ENCODE results near the gene TBC1D10B. TPM values are rescaled to one million over a fixed set of nuclear protein-coding genes. Genes with fewer than 3 reads are reported as not detected.

TBC1D10B gene
- 25.6 and 45.1 TPM in 2 replicates for total RNA-seq (2014; rRNA removed; shearing (Covaris generic))

GRCh38 chr16:30370456-30371247, at the start of gene TBC1D10B:
TSS of gene TBC1D10B (minus strand) at chr16:30370494. CDS start at chr16:30370183, 311 bp downstream.
- DNase-seq (ENCODE audit: low read depth), result peak; percentile 100

- no peak for DNase-seq (ENCODE audit: low read depth)
These were observed 48.3 kb upstream of the TBC1D10B start for GRCh38 chr16:30418350-30419181.

- no peak for DNase-seq (ENCODE audit: low read depth)
These were observed 47.4 kb upstream of the TBC1D10B start for GRCh38 chr16:30417529-30418349.

GRCh38 chr16:30416624-30417528, 46.6 kb upstream of the TBC1D10B start:
- no peak for DNase-seq (ENCODE audit: low read depth)

- DNase-seq (ENCODE audit: low read depth), result no peak
These were observed 45.8 kb upstream of the TBC1D10B start for GRCh38 chr16:30416047-30416603.

- DNase-seq (ENCODE audit: low read depth), result no peak
These were observed 43.9 kb upstream of the TBC1D10B start for GRCh38 chr16:30414159-30414558.

- DNase-seq (ENCODE audit: low read depth), result no peak
These were observed 43.0 kb upstream of the TBC1D10B start for GRCh38 chr16:30413112-30413806.

GRCh38 chr16:30409125-30410060, 39.1 kb upstream of the TBC1D10B start:
- DNase-seq (ENCODE audit: low read depth), result peak; percentile 86

- no peak for DNase-seq (ENCODE audit: low read depth)
These were observed 37.7 kb upstream of the TBC1D10B start for GRCh38 chr16:30407804-30408534.

- DNase-seq (ENCODE audit: low read depth), result peak; percentile 84
These were observed 37.0 kb upstream of the TBC1D10B start, which contains the start of gene ZNF771 for GRCh38 chr16:30407102-30407803. TSS of gene ZNF771 (plus strand) at chr16:30407606. CDS start at chr16:30408054, 448 bp downstream.

GRCh38 chr16:30406795-30407101, 36.5 kb upstream of the TBC1D10B start:
- no peak for DNase-seq (ENCODE audit: low read depth)

GRCh38 chr16:30401768-30402425, 31.6 kb upstream of the TBC1D10B start:
- no peak for DNase-seq (ENCODE audit: low read depth)

GRCh38 chr16:30399435-30400186, 29.3 kb upstream of the TBC1D10B start:
- no peak for DNase-seq (ENCODE audit: low read depth)

- DNase-seq (ENCODE audit: low read depth), result no peak
These were observed 28.6 kb upstream of the TBC1D10B start for GRCh38 chr16:30398661-30399434.
